Body of pancreas (tissue), 4 donors: ENCODE results near the gene SRR.

Experiments used
- CTCF ChIP-seq, 7 experiments: fragments of 450-650 bp in 4 of 7; fragments of 200-600 bp in 3 of 7; sonication (generic) in 3 of 7; IDR thresholded peaks; one replicate each; pipeline ENCODE4 v1.5.1; 2016 to 2019; ENCODE audit warnings: antibody characterized with exemption in 7 of 7
- POLR2A ChIP-seq, 3 donors: fragments of 450-650 bp; IDR thresholded peaks; one replicate each; pipeline ENCODE4 v1.6.1; 2016; ENCODE audit warnings: antibody characterized with exemption in 3 of 3, mild to moderate bottlenecking in 2 of 3

- TF ChIP-seq CTCF (IDR thresholded peaks at IDR 0.05) (no peak), POLR2A (IDR thresholded peaks at IDR 0.05) (no peak)
Observed at GRCh38 chr17:2267354-2267753, 36.4 kb upstream of the SRR start.
